ENCODE data around the gene RAB40B. TPM values are rescaled to one million over a fixed set of nuclear protein-coding genes. Genes with fewer than 3 reads are reported as not detected.

The RAB40B gene
- total and polyA plus RNA-seq, 2 of the 4 experiments (the other 2 are of a cell fraction), result 14.9 to 20.0 TPM

DNA sequence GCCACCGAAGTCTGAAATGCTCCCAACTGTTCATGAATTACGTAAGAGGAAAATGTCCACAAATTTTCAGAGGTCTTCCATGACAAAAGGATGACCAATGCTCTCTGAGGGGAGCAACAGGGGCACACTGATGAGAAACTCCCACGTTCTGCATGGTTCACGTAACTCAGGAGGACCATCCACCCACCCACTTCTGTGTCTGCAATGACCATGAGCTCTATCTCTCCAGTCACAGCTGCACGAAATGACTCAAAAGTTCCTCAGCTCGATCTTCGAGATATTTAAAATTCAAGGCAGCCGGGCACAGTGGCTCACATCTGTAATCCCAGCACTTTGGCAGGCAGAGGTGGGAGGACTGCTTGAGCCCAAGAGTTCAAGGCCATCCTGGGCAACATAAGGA lies 66.0 kb downstream of the RAB40B start:
- no peak overlapping the region for H2BK5ac ChIP-seq (ENCODE audit: low read depth, low read length, poor library complexity, severe bottlenecking)
- ChIA-PET POLR2A (ENCODE audit: unreplicated experiment) (interaction anchor here (0.6 kb wide), 1 partner anchor 139 kb away, joined by 3 read pairs; no protein-coding TSS in a partner anchor), CTCF (interaction anchor here (0.5 to 0.6 kb wide), 2 partner anchors 148 to 160 kb away, joined by 3 to 5 read pairs; no protein-coding TSS in a partner anchor)
- H2BK15ac ChIP-seq (ENCODE audit: low read depth, low read length), result no peak overlapping the region
- H3K23ac ChIP-seq (ENCODE audit: low read depth, low read length), result 0 out of 2 replicates have a peak overlapping the region, but pooled peaks have one; percentile 9
- no peak overlapping the region for H3K14ac ChIP-seq (replicated peaks; ENCODE audit: low read depth, low read length)
- intact Hi-C loops (cut with micrococcal nuclease) (no loop called here), dilution Hi-C loops (cut with HindIII; ENCODE audit: low sequenced_read_pairs, unreplicated experiment) (no loop called here), in situ Hi-C loops (cut with MboI; ENCODE audit: low sequenced_read_pairs) (no loop called here)
- no peak overlapping the region for H2AFZ ChIP-seq (replicated peaks; ENCODE audit: low read length, poor library complexity)
- no peak for TF ChIP-seq MXI1 (IDR thresholded peaks at IDR 0.05; ENCODE audit: borderline replicate concordance, low read depth, low read length)
- TF ChIP-seq, protein P1, sequence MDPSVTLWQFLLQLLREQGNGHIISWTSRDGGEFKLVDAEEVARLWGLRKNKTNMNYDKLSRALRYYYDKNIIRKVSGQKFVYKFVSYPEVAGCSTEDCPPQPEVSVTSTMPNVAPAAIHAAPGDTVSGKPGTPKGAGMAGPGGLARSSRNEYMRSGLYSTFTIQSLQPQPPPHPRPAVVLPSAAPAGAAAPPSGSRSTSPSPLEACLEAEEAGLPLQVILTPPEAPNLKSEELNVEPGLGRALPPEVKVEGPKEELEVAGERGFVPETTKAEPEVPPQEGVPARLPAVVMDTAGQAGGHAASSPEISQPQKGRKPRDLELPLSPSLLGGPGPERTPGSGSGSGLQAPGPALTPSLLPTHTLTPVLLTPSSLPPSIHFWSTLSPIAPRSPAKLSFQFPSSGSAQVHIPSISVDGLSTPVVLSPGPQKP (IDR thresholded peaks at IDR 0.05; ENCODE audit: borderline replicate concordance, low read depth, low read length), result no peak
- TF ChIP-seq RCOR1 (IDR thresholded peaks at IDR 0.05; ENCODE audit: insufficient replicate concordance, low read length), result no peak
- TF ChIP-seq BHLHE40 (IDR thresholded peaks at IDR 0.05; ENCODE audit: low read depth, low read length), result no peak
- TF ChIP-seq MAFK (IDR thresholded peaks at IDR 0.05; ENCODE audit: low read depth, low read length), result no peak
- no peak for TF ChIP-seq POLR2A (IDR thresholded peaks at IDR 0.05; ENCODE audit: low read depth, low read length)
- no peak for TF ChIP-seq SMC3 (IDR thresholded peaks at IDR 0.05; ENCODE audit: low read depth, low read length)
- TF ChIP-seq RFX5 (IDR thresholded peaks at IDR 0.05; ENCODE audit: low read depth, low read length), result no peak
- TF ChIP-seq MAZ (IDR thresholded peaks at IDR 0.05; ENCODE audit: borderline replicate concordance, low read depth, low read length), result no peak
- no peak for TF ChIP-seq FOS (IDR thresholded peaks at IDR 0.05; ENCODE audit: low read depth, low read length)
- TF ChIP-seq, protein P2, sequence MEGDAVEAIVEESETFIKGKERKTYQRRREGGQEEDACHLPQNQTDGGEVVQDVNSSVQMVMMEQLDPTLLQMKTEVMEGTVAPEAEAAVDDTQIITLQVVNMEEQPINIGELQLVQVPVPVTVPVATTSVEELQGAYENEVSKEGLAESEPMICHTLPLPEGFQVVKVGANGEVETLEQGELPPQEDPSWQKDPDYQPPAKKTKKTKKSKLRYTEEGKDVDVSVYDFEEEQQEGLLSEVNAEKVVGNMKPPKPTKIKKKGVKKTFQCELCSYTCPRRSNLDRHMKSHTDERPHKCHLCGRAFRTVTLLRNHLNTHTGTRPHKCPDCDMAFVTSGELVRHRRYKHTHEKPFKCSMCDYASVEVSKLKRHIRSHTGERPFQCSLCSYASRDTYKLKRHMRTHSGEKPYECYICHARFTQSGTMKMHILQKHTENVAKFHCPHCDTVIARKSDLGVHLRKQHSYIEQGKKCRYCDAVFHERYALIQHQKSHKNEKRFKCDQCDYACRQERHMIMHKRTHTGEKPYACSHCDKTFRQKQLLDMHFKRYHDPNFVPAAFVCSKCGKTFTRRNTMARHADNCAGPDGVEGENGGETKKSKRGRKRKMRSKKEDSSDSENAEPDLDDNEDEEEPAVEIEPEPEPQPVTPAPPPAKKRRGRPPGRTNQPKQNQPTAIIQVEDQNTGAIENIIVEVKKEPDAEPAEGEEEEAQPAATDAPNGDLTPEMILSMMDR (conservative IDR thresholded peaks at IDR 0.05; ENCODE audit: low read depth, low read length), result no peak
- no peak for TF ChIP-seq CEBPB (IDR thresholded peaks at IDR 0.05; ENCODE audit: low read depth, low read length)
- no peak for TF ChIP-seq CHD1 (IDR thresholded peaks at IDR 0.05; ENCODE audit: low read depth, low read length)
- TF ChIP-seq, protein P3, sequence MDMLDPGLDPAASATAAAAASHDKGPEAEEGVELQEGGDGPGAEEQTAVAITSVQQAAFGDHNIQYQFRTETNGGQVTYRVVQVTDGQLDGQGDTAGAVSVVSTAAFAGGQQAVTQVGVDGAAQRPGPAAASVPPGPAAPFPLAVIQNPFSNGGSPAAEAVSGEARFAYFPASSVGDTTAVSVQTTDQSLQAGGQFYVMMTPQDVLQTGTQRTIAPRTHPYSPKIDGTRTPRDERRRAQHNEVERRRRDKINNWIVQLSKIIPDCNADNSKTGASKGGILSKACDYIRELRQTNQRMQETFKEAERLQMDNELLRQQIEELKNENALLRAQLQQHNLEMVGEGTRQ (IDR thresholded peaks at IDR 0.05; ENCODE audit: low read depth, low read length), result no peak
- no peak for TF ChIP-seq RAD21 (IDR thresholded peaks at IDR 0.05; ENCODE audit: low read length)
- TF ChIP-seq NFE2L2 (IDR thresholded peaks at IDR 0.05; ENCODE audit: low read depth, low read length), result no peak
- no peak overlapping the region for H3K27ac ChIP-seq (ENCODE audit: insufficient read depth, low read length)
- no peak overlapping the region for H3K4me3 ChIP-seq (ENCODE audit: insufficient read depth, low read depth, low read length)
- WGBS, 2 experiments (ENCODE audit: extremely low coverage in 2 of 2, insufficient read length in 1 of 2), result 87% methylated on average over 3 of the region's 8 CpGs; no CpG with 5 or more reads in 1 of the 2 experiments
- no peak overlapping the region for H4K5ac ChIP-seq (ENCODE audit: low read depth, low read length)
- 0 out of 2 replicates have a peak, but pooled peaks cover 7% of the 10 kb centered on the region for H3K9me1 ChIP-seq (ENCODE audit: insufficient read depth, low read length)
- H3K4me2 ChIP-seq (ENCODE audit: low read depth, low read length), result no peak overlapping the region
- peaks cover 72% of the 10 kb centered on the region for H4K20me1 ChIP-seq (ENCODE audit: insufficient read depth, low read length)
- ATAC-seq (ENCODE audit: low read depth), result no peak
- H2AK5ac ChIP-seq (ENCODE audit: low read depth, low read length), result no peak overlapping the region
- H2AK9ac ChIP-seq (replicated peaks; ENCODE audit: low read depth, low read length, poor library complexity), result no peak overlapping the region
- H3K9me3 ChIP-seq (ENCODE audit: control insufficient read depth, insufficient read depth, low read length), result no peaks in the 10 kb centered on the region
- DNase-seq, result no peak
- no peaks in the 10 kb centered on the region for H3K4me1 ChIP-seq (ENCODE audit: control insufficient read depth, insufficient read depth, low read length)
- no peak overlapping the region for H4K91ac ChIP-seq (ENCODE audit: insufficient read depth, low read depth, low read length)
- H3K79me1 ChIP-seq (ENCODE audit: low read depth in 1 of 2, low read length in 2 of 2), result peaks cover 46 to 79% of the 10 kb centered on the region in 2 experiments
- no peak overlapping the region for H3K4ac ChIP-seq (ENCODE audit: low read depth, low read length)
- no peak overlapping the region for H2BK20ac ChIP-seq (ENCODE audit: low read depth, low read length)
- H2BK120ac ChIP-seq (ENCODE audit: low read depth, low read length), result no peak overlapping the region
- peaks cover 42% of the 10 kb centered on the region for H3K36me3 ChIP-seq (ENCODE audit: control insufficient read depth, insufficient read depth, low read length)
- no peak overlapping the region for H3K56ac ChIP-seq (ENCODE audit: extremely low read depth, insufficient read depth, low read length)
- no peak overlapping the region for H3K18ac ChIP-seq (ENCODE audit: low read depth, low read length)
- no TSS peak for BruUV-seq (replicated peaks)
- H3K9ac ChIP-seq (ENCODE audit: low read depth, low read length), result no peak overlapping the region
- no peaks in the 10 kb centered on the region for H3K27me3 ChIP-seq (ENCODE audit: control insufficient read depth, insufficient read depth, low read length)
- H4K8ac ChIP-seq (ENCODE audit: low read depth in 2 of 2, low read length in 2 of 2), result no peak overlapping the region
